GM18519 (cell line): ENCODE measurements around the gene ZNF407.

Source experiments
- ATAC-seq: cut with Tn5 transposase; IDR thresholded peaks from one replicate; pipeline ENCODE4 v1.9.1; 2021; ENCODE audit warnings: mild to moderate bottlenecking, moderate library complexity; ENCODE audit not compliant: unreplicated experiment, low FRiP score

Gene ZNF407

DNA sequence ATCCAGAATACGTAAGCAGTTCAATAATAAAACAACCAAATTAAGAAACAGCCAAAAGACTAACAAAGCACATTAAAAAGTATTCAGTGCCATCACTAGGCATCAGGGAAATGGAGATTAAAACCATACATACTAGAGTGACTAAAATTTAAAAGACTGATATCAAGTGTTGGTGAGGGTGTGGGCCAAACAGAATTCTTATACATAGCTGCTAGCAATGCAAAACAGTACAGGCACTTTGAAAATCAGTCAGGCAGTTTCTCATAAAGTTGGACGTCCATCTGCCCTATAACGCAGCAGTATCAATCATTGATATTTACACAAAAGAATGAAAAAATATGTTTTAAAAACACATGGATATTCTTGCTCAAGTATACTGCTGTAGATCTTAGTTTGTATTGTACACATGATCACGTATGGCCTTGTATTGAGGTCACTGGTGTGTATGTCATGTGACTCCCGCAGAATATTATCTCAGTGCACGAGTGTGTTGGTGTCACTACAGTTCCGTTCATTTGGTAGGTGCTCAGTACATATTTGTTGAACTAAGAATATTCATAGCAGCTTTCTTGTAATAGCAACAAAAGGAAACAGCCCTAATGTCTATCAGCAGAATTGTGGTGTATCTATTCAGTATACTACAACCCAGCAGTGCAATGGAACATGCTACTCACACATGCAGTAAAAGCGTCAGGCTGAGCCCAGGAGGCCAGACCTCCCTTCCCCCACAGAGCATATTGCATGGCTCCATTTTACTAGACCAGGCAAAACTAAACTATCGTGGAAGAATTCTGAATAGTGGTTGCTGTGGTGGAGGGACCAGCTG is 28.6 kb downstream of the ZNF407 start:
- no peak for ATAC-seq

DNA sequence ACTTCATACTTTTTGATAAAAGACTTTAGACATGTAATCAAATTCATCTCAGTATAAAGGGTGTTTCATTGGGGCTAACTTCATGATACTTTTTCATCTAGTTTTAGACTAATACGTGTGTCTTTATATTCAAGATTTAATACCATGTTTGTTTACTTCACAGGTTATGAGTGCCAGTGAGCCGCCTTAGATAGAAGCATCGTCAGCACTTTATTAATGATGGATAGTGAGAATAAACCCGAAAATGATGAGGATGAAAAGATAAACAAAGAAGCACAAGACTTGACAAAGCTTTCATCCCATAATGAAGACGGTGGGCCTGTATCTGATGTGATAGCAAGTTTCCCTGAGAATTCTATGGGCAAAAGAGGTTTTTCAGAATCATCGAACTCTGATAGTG is 33.1 kb downstream of the ZNF407 start:
- no peak for ATAC-seq

DNA sequence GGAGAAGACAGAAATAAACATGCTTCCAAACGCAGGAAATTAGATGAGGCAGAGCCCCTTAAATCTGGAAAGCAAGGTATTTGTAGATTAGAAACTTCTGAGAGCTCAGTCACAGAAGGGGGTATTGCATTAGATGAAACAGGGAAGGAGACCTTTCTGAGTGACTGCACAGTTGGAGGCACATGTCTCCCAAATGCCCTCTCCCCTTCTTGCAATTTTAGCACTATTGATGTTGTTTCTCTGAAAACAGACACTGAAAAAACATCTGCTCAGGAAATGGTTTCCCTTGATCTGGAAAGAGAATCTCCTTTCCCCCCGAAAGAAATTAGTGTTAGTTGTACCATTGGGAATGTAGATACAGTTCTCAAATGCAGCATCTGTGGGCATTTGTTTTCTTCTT is 33.5 kb downstream of the ZNF407 start:
- ATAC-seq: no peak

DNA sequence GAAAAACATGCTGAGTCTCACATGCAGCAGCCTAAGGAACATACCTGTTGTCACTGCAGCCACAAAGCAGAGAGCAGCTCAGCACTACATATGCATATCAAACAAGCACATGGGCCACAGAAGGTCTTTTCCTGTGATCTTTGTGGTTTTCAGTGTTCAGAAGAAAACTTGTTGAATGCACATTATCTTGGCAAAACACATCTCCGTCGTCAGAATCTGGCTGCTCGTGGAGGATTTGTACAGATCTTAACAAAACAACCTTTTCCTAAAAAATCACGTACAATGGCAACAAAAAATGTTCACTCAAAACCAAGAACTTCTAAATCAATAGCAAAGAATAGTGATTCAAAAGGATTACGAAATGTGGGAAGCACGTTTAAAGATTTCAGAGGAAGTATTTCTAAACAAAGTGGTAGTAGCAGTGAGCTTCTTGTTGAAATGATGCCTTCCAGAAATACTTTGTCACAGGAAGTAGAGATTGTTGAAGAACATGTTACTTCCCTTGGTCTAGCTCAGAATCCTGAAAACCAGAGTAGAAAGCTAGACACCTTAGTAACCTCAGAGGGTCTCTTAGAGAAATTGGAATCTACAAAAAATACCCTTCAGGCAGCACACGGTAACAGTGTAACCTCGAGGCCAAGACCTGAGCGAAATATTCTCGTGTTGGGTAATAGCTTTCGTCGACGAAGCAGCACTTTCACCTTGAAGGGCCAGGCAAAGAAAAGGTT is 34.1 kb downstream of the ZNF407 start:
- no peak for ATAC-seq

DNA sequence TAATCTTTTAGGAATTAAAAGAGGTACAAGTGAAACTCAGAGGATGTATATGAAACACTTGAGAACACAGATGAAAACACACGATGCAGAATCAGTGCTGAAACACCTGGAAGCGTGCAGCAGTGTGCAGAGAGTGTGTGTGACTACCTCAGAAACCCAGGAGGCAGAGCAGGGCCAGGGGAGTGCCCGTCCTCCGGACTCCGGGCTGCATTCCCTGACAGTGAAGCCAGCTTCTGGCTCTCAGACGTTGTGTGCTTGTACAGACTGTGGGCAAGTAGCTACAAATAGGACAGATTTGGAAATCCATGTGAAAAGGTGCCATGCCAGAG is 34.6 kb downstream of the ZNF407 start:
- no peak for ATAC-seq

DNA sequence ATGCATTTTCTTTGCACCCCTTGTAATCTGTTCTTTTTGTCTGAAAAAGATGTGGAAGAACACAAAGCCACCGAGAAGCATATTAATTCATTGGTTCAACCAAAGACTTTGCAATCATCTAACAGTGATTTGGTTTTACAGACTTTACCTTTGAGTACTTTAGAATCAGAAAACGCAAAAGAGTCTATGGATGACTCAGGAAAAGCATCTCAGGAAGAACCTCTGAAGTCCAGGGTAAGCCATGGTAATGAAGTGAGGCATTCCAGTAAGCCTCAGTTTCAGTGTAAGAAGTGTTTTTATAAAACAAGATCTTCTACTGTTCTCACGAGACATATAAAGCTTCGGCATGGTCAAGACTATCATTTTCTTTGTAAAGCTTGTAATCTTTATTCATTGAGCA is 35.2 kb downstream of the ZNF407 start:
- no peak for ATAC-seq

DNA sequence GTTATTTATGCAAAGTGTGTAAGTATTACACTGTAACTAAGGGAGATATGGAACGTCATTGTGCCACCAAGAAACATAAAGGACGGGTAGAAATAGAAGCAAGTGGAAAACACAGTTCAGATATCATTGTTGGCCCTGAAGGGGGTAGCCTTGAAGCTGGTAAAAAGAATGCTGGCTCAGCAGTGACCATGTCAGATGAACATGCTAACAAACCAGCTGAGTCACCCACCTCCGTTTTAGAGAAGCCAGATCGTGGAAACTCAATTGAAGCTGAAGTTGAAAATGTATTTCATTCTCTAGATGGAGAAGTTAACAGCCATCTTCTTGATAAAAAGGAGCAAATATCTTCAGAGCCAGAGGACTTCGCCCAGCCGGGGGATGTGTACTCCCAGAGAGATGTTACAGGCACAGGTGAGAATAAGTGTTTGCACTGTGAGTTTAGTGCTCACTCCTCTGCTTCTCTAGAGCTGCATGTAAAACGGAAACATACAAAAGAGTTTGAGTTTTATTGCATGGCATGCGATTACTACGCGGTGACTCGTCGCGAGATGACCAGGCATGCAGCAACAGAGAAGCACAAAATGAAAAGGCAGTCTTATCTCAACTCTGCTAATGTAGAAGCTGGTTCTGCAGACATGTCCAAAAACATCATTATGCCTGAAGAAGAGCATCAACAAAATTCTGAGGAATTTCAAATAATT is 36.1 kb downstream of the ZNF407 start:
- no peak for ATAC-seq

DNA sequence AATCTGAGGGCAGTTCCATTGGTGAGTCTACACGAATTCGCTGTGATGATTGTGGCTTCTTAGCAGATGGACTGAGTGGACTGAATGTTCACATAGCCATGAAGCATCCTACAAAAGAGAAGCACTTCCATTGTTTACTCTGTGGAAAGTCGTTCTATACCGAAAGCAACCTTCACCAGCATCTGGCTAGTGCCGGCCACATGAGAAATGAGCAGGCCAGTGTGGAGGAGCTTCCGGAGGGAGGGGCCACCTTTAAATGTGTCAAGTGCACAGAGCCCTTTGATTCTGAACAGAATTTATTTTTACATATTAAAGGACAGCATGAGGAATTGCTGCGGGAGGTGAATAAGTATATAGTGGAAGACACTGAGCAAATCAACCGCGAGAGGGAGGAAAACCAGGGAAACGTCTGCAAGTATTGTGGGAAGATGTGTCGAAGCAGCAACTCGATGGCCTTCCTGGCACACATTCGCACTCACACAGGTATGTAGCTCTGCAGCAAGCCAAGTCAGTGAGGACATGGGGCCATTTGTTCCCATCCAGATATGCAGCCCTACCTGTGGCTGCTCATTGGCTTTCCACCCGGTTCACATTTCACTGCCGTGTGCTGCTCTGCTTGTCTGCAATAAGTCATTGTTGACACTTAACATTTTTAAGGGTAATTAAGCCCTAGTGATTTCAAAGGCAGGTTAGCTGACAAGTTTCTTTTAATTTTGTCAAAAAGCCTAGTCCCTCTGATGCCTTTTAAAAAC is 37.7 kb downstream of the ZNF407 start:
- no peak for ATAC-seq

DNA sequence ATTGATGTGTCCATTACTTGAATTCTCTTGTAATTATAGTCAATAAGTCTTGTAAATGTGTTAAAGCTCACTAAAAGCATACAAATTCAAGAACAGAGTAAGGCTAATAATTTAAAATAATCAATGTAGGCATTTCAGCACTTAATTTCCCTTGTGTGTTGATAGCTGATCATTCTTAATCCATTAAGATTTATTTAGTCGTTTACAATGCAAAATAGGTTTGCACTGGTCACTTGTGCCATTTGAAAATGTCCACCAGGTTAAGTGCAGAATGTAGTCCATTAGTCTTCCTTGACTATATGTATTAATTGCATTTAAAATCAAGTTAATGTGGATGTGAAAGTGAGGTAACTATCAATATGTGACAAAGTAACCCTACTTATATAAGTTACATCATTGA is 39.4 kb downstream of the ZNF407 start:
- ATAC-seq: no peak

DNA sequence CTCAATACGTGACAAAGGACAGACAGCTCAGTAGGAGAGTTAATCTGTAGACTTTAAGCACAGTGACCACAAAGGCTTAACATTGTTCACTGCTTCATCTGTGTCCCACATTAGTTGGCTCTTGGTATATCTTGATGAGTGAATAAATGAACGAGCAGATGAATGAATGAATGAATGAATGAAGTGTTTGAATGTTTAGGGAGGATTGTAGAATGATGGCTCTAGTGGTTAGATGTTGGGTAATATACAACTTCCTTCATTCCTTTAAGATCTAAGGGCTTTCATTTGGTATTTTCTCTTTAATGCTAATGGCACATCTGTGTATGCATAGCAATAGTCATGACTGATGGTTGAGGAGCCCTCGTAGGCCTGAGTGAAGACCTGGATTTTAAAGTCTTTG is 40.5 kb downstream of the ZNF407 start:
- ATAC-seq: no peak

DNA sequence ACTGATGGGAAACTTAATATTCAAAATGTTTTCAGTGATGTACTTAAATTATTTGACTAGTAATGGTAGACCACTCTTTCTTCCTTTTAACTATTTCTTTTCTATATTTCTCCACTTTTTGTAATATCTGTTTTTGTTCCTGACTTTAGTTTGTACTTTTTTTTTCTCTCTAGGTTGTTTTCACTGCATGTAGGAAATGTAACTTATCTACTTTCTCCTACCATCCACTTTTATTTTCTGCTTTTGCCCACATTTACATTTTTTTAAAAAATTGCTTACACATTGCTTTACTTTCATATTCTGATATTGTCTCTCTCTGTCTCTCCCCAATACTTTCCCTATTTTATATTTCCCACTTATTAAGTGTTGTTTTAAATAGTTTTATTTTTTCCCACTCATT is 47.0 kb downstream of the ZNF407 start:
- ATAC-seq: no peak

DNA sequence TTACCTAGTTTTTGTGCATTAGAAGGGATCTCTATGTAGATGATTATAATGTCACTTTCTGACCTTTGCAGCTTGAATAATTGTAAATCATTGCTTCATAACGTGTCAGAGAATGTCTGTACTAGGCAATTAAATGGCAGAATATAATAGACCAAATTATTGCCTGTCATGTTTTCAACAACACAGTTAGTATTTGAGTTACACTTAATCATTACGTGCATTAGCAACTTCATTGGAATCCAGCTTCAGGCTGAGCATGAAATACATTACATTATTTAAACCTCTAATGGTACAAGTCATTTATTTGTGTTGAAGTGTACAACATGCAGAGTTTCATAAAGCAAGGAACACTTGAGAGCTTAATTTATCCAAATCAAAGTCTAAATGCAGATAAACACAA is 48.0 kb downstream of the ZNF407 start:
- ATAC-seq: no peak

DNA sequence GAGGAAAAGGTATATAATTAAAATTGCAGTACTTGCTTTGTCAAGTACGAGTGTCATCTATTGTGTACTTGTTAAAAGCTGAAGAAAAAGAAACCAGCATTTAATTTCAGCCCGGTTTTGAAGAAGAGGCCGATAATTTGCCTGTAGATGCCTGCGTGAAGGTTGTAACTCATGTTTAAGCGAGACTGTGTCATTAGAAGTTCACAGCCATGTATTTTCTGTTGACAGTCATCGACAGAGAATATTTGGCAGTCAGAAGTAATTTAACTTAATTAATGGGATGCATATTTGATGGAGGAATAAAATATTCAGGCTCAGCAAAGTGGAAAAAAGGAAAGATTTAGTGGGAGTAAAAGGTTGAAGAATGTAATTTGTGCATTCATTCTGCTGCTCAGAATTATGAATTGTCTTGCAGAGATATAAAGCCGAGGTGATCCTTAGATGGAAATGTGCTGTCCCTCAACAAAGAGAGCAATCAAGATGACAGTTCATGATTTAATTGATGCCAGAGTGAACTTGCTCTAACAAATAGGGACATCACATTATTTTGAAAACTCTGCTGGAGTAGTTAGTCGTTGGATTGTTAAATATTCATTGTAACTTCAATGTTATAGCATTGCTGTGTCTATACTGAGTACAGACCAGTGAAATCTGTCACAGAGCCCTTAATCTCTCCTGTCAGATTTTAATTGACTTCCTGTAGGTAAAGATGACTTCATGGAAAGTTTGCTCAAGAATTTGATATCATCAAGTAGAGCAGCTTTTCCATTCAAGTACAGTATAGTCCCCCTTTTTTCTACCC is 53.9 kb downstream of the ZNF407 start:
- ATAC-seq: no peak

DNA sequence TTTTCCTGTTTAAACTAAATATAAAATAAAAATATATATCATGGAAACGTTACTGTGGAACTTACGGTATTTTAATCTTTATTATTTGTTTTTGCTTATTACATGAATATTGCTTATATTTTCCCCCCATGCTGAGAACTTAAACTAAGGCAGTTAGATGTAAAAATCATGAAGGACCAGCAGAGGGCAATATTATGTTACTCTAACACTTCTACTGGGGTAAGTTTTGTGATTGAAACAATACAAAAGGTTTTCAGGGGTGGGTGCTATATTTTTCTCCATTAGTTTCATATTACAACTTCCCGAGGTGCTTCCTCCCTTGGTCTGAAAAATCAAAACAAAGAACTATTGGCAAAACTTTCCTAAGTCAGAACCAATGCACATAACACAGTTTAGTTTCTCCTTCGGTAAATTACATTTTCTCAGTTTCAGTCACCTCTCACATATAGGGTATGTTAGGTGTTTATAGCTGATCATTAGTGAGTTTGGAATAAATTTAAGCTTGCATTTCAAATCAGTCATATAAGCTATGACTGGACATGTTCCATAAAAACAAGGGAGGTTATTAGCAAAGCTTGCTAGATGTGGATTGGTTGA is 54.8 kb downstream of the ZNF407 start:
- no peak for ATAC-seq

DNA sequence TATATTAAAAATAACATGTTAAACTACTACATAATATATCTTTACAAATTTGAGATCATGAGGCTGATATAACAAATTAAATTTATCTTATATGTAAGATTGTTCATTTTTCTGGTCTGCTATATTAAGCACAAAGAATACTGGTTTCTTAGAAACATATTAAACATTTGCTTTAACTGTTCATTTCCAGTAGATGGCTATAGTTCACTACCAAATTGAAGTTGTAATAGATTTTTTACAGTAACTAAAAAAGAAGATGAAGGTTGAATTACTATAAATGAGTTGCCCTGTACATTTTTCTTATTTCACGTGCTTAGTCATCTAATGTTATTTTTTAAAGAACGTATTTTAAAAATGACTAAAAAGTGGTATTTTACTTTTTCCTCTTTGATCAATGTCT is 57.0 kb downstream of the ZNF407 start:
- ATAC-seq: no peak

DNA sequence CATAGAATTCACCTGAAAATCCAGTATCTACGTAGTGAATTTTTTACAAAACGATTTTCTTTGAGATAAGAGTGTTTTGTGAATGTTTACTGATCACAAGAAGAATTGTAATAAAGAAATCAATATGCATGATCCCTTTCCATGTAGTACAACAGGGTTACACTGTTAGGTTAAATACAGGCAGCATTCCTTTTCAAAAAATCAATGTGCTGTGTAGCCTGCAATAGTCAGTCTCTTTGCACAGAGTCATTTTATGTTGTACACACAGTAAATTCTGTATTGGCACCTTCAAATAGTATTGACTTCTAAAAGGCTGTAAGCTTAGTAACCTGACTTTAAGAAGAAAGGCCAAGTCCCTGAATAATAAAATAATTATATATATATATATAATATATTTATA is 63.3 kb downstream of the ZNF407 start:
- no peak for ATAC-seq

DNA sequence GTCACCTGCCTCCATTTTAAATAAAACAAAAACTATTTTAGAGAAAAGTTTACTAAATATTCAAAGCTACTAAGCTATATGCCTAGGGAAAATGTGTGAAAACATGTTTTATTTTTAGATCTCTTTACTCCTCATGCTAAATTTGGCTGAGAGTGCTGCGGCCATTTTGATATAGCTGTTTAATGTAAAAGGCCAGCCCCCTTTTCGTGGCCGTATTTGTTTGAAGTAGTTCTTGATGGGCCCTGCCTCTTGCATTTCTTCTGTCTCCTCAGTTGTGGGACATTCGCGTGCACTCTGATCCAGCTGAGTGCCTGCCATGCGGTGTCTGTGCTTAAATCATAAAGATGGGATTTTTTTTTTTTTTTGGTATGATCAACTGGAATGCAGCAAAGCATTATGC is 64.0 kb downstream of the ZNF407 start:
- ATAC-seq: no peak

DNA sequence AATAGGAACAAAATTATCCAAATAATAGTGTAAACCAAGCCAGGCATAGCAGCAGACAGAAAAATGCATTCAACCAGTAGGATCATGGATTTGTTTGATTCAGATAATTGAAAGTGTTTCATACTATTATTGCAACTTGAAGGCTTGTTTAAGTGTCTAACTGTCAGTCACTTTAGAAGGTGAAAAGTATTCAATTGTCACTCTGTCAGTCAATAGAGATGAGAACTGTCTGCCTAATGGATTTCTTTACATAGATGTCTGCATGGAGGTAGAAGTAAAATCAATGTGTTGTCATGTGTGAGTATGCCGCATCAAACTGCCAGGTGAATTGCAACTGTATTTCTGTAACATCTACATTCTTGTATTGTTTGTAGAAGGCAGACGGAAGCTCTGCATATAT is 65.0 kb downstream of the ZNF407 start:
- no peak for ATAC-seq

DNA sequence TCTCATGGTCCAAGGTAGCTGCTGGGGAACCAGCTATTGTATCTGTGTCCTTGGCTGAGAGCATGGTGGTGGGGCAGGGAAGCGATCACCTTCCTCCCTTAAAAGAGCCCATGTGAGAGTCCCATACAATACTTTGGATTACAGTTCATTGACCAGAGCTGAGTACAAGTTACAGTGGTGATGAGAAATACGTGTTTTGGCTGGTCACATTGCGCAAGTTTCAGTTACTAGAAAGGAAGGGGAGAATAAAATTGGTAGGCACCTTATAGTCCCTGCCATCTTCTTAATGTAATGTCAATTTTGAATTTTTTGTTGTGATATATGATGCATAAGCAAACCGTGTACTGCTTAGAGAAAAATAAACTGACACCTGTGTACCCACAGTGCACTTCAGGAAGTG is 67.7 kb downstream of the ZNF407 start:
- ATAC-seq: no peak

DNA sequence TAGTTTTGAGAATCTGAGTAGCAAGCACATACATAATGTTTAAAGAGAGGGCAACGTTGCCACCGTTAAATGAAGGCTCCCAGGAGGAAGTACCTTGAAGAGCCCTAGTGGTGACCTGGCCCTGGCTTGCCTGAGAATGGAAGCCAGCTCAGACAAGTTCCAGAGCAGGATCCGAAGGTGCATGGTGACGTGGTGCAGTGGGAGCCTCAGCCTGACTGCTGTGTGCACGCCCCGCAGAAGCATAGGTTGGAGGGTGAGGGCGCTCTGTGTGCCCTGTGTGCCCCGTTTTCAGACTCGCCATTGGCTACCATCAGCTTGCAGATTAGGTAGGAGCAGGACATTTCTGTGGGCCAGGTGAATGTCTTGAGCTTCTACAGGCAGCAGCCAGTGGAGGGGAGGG is 68.2 kb downstream of the ZNF407 start:
- no peak for ATAC-seq
